ENCODE results near the gene COL5A3.
A peak's percentile ranks its signal among the peaks of the same experiment; 100 is the strongest.
"Not testable (repeated sequence)": the region's sequence is repeated elsewhere in the genome, so short reads cannot be mapped to it uniquely, and the experiment has no call there.

Gene COL5A3

GRCh38 chr19:10010247-10010691 is at the start of gene COL5A3:
TSS of gene COL5A3 (minus strand) at chr19:10010504. CDS start at chr19:10010385, 119 bp downstream.
- DNase-seq = no peak

DNA sequence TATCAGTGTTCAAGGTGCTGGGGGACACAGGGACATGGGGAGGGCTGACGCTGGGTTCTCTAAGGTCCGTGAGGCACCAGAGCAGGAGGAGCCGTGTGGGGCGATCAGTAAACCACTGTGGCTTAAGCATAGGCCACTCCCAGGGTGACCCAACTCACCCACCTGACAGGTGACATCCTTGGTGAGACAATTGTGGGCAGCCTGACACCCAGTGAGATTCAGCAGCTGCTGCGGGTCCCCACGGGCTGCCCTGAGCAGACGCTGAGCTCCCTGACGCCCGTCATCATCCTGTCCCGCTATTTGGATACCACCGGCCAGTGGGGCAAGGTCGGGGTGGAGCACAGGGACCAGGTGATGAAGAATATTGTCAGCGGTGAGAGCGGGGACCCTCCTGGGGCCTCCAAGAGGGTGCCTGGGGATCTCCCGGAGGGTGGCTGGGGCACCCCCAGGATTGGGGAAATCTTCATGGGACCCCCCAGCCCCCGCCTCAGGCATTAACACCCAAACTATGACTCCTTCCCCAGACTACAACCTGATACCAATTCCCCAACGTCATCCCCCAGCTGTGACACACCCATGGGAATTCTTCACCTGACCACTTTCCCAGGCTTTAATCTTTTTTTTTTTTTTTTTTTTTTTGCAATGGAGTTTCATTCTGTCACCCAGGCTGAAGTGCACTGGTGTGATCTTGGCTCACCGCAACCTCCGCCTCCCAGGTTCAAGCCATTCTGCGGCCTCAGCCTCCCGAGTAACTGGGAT is 42.5 kb upstream of the COL5A3 start:
- no peak for DNase-seq

GRCh38 chr19:10049626-10050025 is 39.3 kb upstream of the COL5A3 start:
- no peak for DNase-seq

DNA sequence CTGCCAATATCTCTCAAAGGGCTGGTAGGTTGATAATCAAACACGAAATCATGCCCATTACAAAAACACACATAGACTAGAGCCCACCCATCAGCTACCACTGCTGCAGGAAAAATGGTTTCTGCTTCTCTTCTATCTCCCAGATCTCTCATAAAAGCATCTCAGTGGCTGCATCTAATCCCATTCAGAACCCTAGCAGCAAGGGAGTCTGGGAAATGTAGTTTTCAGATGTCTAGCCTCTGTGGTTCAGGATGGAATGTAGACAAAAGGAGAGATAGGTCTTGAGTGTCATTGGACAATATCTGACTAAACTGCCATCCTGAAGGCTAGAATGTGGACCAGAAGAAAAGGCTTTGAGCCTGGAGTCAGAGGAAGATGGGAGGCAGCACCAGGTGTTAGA is 35.1 kb upstream of the COL5A3 start:
- no peak for DNase-seq

DNA sequence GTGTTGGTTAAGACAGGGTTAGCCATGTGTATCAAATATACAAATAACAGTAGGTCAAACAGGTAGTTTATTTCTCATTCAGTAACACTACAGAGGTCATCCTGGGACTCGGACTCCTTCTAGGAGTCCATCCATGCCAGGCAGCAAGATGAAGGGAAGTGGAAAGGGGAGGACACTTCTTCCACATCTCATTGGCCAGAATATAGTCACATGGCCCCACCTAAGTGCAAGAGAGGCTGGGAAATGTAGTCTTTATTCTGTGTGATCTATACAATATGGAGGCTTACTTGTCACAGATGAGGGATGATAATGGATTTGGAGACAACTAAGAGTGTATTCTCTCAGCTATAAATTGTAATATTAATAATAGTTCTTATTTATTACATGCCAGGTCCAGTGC is 34.1 kb upstream of the COL5A3 start:
- DNase-seq = no peak

DNA sequence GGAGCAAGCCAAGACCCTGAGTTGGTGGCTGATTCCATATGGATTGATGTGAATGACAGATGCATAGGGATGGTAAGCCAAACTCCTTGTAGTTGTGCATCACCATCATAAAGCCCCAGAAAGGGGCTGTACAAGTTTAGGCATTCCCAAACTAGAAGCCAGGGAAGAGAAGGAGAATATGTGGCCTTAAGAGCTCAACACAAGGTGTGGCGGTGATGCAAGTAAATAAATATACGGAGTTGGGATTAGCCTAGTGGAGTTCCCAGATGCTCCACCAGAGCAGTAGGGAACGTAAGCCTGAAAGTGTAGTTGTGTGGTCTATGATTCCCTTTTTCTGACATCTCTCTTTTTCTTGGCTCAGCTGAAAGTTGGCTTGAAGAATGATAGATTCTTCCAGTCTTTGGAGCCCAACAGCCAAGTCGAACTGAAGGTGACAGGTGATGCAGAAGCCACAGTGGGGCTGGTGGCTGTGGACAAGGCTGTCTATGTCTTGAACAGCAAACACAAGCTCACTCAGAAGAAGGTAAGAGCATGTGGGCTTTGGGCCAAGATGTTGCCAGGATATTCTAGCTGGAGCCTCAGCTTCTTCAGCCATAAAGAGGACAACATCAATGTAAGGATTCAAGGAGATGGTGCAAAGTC is 33.1 kb upstream of the COL5A3 start:
- no peak for DNase-seq

DNA sequence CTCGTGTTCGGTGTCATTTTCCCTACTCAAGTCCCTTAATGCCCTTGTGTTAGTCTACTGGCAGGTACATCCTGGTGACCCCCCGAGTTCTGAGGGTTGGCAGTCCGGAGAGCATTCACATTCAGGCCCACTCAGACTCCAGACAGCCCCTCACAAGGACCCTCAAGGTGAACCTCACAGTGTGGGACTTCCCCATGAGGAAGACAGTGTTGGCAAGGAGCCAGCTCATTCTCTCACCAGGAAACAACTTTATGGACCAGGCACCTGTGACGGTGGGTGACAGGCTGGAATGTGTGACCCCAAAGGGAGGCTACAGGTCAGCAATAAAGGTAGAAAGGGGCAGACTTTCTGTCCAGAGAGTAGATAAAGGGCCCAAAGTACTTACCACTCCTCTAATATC is 27.5 kb upstream of the COL5A3 start:
- no peak for DNase-seq

DNA sequence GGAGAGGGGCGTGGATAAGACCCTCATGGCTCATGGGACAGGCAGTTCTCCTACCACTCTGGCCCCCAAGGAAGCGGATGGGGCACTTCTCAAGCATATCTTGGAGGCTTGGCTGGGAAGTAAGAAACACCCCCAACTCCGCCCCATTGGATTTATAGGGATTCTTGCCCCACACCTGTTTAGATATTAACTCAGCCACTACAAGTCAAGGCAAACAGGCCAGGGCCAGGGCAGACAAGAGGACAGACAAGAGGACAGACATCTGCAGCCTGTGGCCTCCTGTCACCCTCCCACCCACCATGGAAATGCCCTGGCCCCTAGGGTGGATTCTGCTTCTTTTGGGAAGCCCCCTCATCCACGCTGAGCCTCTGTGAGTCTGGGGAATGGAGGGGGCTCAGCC is 27.1 kb upstream of the COL5A3 start:
- DNase-seq = no peak

GRCh38 chr19:10036601-10037071 is 26.3 kb upstream of the COL5A3 start:
- DNase-seq = no peak

GRCh38 chr19:10033614-10034013 is 23.3 kb upstream of the COL5A3 start:
- DNase-seq = no peak

DNA sequence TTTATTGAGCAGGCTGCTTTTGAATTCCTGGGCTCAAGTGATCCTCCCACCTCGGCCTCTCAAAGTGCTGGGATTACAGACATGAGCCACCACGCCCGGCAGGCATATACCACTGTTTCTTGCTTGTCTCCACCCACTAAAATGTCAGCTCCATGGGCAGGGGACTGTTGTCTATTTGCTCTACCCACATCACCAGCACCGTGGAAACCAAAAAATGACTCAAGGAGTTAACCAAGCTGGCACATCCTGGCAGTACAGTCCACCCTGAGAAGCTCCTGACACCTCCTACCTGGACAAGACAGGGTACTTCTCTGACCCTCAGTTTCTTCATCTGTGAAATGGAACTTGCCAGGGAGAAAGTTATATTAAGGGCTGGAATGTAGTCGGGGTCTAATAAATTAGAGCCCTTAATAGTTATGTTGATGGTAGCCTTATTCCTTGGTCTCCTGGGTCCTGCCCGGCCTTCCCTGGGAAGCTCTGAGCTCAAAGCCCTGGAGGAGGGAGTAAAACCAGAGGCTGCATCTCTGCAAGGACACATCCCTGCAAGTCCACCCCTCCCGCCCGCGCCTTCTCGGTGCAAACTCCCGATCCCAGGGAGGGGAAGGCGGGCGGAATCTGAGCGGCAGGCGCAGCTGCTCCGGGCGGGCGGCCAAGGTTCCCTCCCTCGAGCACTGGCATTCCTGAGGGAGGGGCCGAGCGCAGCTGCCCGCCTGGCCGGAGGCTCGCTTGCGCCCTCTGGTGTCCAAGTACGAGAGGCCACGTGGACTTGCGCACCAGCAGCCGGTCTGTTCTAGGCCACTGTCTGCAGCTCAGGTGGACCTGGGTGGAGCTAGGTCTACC is 17.1 kb upstream of the COL5A3 start:
- peak; percentile 27 for DNase-seq

DNA sequence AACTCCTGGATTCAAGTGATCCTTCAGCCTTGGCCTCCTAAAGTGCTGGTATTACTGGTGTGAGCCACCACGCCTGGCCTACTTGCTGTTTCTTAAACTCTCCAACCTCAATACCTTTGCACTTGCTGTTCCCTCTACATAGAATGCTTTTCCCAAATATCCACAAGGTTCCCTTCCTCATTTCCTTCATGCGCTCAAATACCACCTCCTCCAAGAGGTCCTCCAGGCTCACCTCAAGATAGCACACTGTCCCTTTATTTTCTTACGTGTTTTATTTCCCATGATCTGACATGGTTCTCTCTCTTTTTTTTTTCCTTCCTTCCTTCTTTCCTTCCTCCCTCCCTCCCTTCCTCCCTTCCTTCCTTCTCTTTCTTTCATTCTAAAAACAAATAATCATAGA is 16.4 kb upstream of the COL5A3 start:
- no peak for DNase-seq

DNA sequence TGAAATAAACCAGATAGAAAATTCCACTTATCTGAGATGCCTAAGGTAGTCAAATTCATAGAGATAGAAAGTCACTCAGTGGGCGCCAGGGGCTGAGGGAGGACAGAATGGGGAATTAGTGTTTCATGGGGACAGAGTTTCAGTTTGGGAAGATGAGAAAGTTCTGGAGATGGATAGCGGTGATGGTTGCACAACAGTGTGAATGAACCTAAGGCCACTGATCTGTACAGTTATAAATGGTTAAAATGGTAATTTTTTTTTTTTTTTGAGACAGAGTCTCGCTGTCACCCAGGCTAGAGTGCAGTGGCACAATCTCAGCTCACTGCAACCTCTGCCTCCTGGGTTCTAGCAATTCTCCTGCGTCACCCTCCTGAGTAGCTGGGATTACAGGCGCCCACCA is 12.8 kb upstream of the COL5A3 start:
- DNase-seq = not testable (repeated sequence)

DNA sequence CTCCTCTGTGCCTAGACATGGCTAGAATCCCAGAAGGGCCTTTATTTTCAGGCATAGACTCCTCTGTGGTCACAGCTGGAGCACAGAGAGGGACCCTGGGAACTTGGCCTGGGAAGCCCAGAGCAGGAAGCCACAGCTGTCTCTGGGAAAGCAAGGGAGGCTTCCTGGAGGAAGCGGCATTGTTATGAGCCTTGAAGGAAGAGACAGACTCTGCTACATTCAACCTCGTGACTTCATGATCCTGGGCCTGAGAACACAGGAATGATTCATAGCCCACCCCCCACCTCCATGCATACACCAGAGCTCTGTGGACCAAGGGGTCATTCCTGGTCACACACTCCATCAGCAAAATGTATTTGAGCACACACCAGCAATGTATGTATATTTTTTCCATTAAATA is 11.6 kb upstream of the COL5A3 start:
- DNase-seq = no peak

DNA sequence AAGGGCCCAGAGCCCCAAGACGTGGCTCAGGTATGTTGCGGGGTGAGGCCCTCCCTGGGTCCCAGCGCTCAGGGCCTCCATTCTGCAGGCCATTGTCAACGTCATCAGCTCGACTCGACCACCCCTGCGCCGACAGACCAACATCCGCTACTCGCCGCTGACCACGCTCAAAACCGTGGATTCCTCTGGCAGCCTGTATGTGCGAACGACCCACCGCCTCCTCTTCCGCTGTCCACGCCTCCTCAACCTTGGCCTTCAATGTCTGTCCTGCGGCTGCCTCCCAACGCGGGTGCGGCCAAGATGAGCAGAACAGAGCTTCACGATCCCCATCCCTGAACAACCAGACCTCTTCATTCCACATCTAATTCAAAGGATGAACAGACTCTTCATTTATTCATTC is 11.1 kb upstream of the COL5A3 start:
- DNase-seq = no peak

DNA sequence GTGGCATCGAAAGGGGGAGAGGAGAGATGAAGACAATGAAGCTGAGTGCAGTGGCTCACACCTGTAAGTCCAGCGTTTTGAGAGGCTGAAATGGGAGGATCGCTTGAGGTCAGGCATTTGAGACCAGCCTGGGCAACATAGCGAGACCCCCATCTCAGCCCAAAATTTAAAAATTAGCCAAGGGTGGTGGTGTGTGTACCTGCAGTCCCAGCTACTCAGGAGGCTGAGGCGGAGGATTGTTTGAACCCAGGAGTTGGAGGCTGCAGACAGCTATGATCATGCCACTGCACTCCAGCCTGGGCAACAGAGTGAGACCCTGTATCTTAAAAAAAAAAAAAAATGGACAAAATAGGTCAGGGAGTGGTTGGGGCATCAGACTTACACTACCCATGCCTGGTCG is 10.5 kb upstream of the COL5A3 start:
- no peak for DNase-seq

GRCh38 chr19:10019246-10019645 is 8.9 kb upstream of the COL5A3 start:
- DNase-seq = no peak

DNA sequence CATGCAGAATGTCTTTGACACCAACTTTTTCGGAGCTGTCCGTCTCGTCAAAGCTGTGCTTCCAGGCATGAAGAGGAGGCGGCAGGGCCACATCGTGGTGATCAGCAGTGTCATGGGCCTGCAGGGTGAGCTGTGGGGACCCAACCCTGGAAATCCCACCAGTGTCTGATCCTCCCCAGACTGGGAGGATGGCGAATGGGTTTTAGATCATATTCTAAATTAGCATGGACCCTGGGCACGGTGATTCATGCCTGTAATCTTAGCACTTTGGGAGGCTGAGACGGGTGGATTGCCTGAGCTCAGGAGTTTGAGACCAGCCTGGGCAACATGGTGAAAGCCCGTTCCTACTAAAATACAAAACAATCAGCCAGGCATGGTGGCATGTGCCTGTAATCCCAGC is 8.5 kb upstream of the COL5A3 start:
- DNase-seq = no peak

- DNase-seq = no peak
Measured at GRCh38 chr19:10018263-10018662, 8.0 kb upstream of the COL5A3 start.

GRCh38 chr19:10013834-10014618 is 3.7 kb upstream of the COL5A3 start:
- no peak for DNase-seq

DNA sequence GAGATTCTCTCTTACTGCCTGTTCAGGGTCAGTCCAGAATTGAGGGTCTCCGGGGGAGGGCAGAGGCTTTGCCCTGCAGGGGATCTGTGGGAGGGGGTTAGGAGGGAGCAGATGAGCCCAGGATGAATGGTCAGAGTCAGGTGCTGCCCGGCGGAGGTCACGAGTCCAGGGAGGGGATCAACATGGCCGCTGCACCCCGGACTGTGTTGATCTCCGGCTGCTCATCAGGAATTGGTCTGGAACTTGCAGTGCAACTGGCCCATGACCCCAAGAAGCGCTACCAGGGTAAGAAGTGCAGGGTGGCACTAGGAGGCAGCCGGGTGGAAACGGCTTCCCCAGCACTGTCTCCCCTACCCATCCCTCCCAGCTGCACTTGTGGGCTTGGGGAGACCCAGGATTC is 3.0 kb upstream of the COL5A3 start, which contains the start of gene RDH8:
TSS of gene RDH8 (plus strand) at position 168 of the 400 bp plus-strand sequence. CDS start at position 183, 15 bp downstream.
- DNase-seq = no peak

- no peak for DNase-seq
Measured at GRCh38 chr19:10011974-10012373, 1.7 kb upstream of the COL5A3 start.

DNA sequence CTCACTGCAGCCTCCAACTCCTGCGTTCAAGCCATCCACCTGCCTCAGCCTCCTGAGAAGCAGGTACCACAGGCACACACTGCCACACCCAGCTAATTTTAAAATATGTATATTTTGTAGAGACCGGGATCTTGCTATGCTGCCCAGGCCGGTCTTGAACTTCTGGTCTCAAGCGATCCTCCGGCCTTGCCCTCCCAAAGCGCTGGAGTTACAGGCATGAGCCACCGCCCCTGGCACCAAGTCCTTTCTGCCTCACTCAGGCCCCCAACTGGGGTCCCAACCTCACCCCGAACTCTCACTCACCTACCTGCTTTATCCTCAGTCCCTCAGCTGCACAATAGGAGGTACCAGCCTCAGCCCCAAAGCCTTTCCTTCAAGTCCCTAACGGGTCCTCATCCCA is 635 bp upstream of the COL5A3 start:
- DNase-seq = no peak
